ENCODE data around the gene FAXC. TPM values are rescaled to one million over a fixed set of nuclear protein-coding genes. Genes with fewer than 3 reads are reported as not detected.

FAXC gene
- total and polyA plus RNA-seq, 2 donors (not counting 3 experiments of a cell fraction or from before 2014, with no cell fraction given) = 3.4 to 3.6 TPM

GRCh38 chr6:99393366-99393697, 43.9 kb upstream of the FAXC start:
- BruUV-seq (replicated peaks) = no TSS peak
- Histone ChIP-seq H3K9ac (replicated peaks; ENCODE audit: extremely low read depth, insufficient read depth, low read length) (peak overlapping the region; percentile 94), H3K4me2 (ENCODE audit: insufficient read depth, low read length) (peak overlapping the region; percentile 86), H3K4me1 (ENCODE audit: control insufficient read depth, extremely low read depth, insufficient read depth, low read length) (peaks cover 5% of the 10 kb centered on the region), H3K9me1 (replicated peaks; ENCODE audit: control insufficient read depth, extremely low read depth, insufficient read depth, low read length) (no peaks in the 10 kb centered on the region), H3K4me3 (replicated peaks in 1 of 3; ENCODE audit: insufficient read depth in 1 of 3, low read depth in 1 of 3, low read length in 3 of 3) (peak overlapping the region; percentile 59 to 98 (median 84)), H3K9me3 (replicated peaks; ENCODE audit: control insufficient read depth, insufficient read depth, low read length) (no peaks in the 10 kb centered on the region), H3K27me3 (ENCODE audit: control insufficient read depth in 2 of 2, insufficient read depth in 2 of 2, low read length in 2 of 2) (no peaks in the 10 kb centered on the region), H3K36me3 (ENCODE audit: control insufficient read depth in 2 of 2, extremely low read depth in 1 of 2, insufficient read depth in 2 of 2, low read length in 2 of 2) (no peaks in the 10 kb centered on the region), H3K27ac (ENCODE audit: insufficient read depth, low read depth, low read length) (peak overlapping the region; percentile 81), H4K20me1 (replicated peaks; ENCODE audit: control insufficient read depth, extremely low read depth, insufficient read depth, low read length) (no peaks in the 10 kb centered on the region), H3K79me2 (ENCODE audit: control insufficient read depth, insufficient read depth, low read length) (no peaks in the 10 kb centered on the region), H2AFZ (ENCODE audit: low read depth, low read length) (peak overlapping the region; percentile 88)
- ChIA-PET CTCF (interaction anchor here (0.7 to 4.3 kb wide), 12 partner anchors 9 to 175 kb away, joined by 3 to 30 read pairs (median 4); partner anchors contain the start of genes CCNC and PNISR), POLR2A (interaction anchor here (0.9 to 1.4 kb wide), 6 partner anchors 9 to 175 kb away, joined by 3 to 6 read pairs (median 3); partner anchors contain the start of gene CCNC)
- FAIRE-seq = peak; percentile 53
- DNase-seq (ENCODE audit: low read depth, low spot score) = no peak
- TF ChIP-seq EZH2 (IDR thresholded peaks at IDR 0.05; ENCODE audit: borderline replicate concordance, low read depth, low read length, severe bottlenecking) = no peak
- TF ChIP-seq MAX (IDR thresholded peaks at IDR 0.05; ENCODE audit: insufficient read depth, insufficient read length) = no peak
- dilution Hi-C loops (cut with MboI; ENCODE audit: extremely low pct_ligation_motif_present, low sequenced_read_pairs) = no loop called here
- intact Hi-C loops (cut with micrococcal nuclease) = loop anchor here (1.0 to 2.0 kb wide), 4 partner anchors 8 to 63 kb away; partner anchors contain the start of gene FAXC

GRCh38 chr6:99390896-99391295, 41.4 kb upstream of the FAXC start:
- Histone ChIP-seq H3K9me3 (replicated peaks; ENCODE audit: control insufficient read depth, insufficient read depth, low read length) (no peaks in the 10 kb centered on the region), H3K27me3 (ENCODE audit: control insufficient read depth in 2 of 2, insufficient read depth in 2 of 2, low read length in 2 of 2) (no peaks in the 10 kb centered on the region), H3K9me1 (replicated peaks; ENCODE audit: control insufficient read depth, extremely low read depth, insufficient read depth, low read length) (no peaks in the 10 kb centered on the region), H3K4me2 (ENCODE audit: insufficient read depth, low read length) (no peak overlapping the region), H3K9ac (replicated peaks; ENCODE audit: extremely low read depth, insufficient read depth, low read length) (no peak overlapping the region), H3K79me2 (ENCODE audit: control insufficient read depth, insufficient read depth, low read length) (no peaks in the 10 kb centered on the region), H3K4me3 (replicated peaks in 1 of 3; ENCODE audit: insufficient read depth in 1 of 3, low read depth in 1 of 3, low read length in 3 of 3) (no peak overlapping the region), H3K4me1 (ENCODE audit: control insufficient read depth, extremely low read depth, insufficient read depth, low read length) (peaks cover 5% of the 10 kb centered on the region), H2AFZ (ENCODE audit: low read depth, low read length) (no peak overlapping the region), H4K20me1 (replicated peaks; ENCODE audit: control insufficient read depth, extremely low read depth, insufficient read depth, low read length) (no peaks in the 10 kb centered on the region), H3K36me3 (ENCODE audit: control insufficient read depth in 2 of 2, extremely low read depth in 1 of 2, insufficient read depth in 2 of 2, low read length in 2 of 2) (no peaks in the 10 kb centered on the region), H3K27ac (ENCODE audit: insufficient read depth, low read depth, low read length) (no peak overlapping the region)
- DNase-seq (ENCODE audit: low read depth, low spot score) = no peak
- CTCF ChIA-PET = no interaction called here
- FAIRE-seq = no peak
- POLR2A ChIA-PET = no interaction called here
- dilution Hi-C loops (cut with MboI; ENCODE audit: extremely low pct_ligation_motif_present, low sequenced_read_pairs) (no loop called here), intact Hi-C loops (cut with micrococcal nuclease) (no loop called here)
- TF ChIP-seq GATA2 (IDR thresholded peaks at IDR 0.05; ENCODE audit: insufficient read depth, insufficient read length, low read depth, low read length) = no peak
- TF ChIP-seq POLR2A (IDR thresholded peaks at IDR 0.05; ENCODE audit: low read depth, low read length) = no peak
- no peak for TF ChIP-seq FOS (IDR thresholded peaks at IDR 0.05; ENCODE audit: borderline replicate concordance, insufficient read depth, low read length)
- no peak for TF ChIP-seq MYC (IDR thresholded peaks at IDR 0.05; ENCODE audit: low read depth, low read length)
- no peak for TF ChIP-seq MAX (IDR thresholded peaks at IDR 0.05; ENCODE audit: insufficient read depth, insufficient read length)
- no peak for TF ChIP-seq EZH2 (IDR thresholded peaks at IDR 0.05; ENCODE audit: borderline replicate concordance, low read depth, low read length, severe bottlenecking)
- TF ChIP-seq JUN (IDR thresholded peaks at IDR 0.05; ENCODE audit: borderline replicate concordance, insufficient read depth, insufficient read length, low read depth) = no peak
- no peak for TF ChIP-seq POLR2AphosphoS5 (IDR thresholded peaks at IDR 0.05; ENCODE audit: insufficient read depth, low read depth, low read length)
- TF ChIP-seq, protein P1, sequence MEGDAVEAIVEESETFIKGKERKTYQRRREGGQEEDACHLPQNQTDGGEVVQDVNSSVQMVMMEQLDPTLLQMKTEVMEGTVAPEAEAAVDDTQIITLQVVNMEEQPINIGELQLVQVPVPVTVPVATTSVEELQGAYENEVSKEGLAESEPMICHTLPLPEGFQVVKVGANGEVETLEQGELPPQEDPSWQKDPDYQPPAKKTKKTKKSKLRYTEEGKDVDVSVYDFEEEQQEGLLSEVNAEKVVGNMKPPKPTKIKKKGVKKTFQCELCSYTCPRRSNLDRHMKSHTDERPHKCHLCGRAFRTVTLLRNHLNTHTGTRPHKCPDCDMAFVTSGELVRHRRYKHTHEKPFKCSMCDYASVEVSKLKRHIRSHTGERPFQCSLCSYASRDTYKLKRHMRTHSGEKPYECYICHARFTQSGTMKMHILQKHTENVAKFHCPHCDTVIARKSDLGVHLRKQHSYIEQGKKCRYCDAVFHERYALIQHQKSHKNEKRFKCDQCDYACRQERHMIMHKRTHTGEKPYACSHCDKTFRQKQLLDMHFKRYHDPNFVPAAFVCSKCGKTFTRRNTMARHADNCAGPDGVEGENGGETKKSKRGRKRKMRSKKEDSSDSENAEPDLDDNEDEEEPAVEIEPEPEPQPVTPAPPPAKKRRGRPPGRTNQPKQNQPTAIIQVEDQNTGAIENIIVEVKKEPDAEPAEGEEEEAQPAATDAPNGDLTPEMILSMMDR (IDR thresholded peaks at IDR 0.05; ENCODE audit: extremely low read depth in 1 of 2, insufficient read depth in 1 of 2, low read depth in 1 of 2, low read length in 2 of 2) = no peak
- no TSS peak for BruUV-seq (replicated peaks)

Measured in endothelial cell of umbilical vein (primary cell).